GM12878 (cell line): ENCODE results near the gene CYP2S1.

Experiments used
- EZH2 ChIP-seq: IDR thresholded peaks from 2 replicates; pipeline ENCODE4 v1.6.1; 2012; ENCODE audit warnings: low read depth, mild to moderate bottlenecking, control low read depth, inconsistent platforms, low read length, borderline replicate concordance; ENCODE audit not compliant: control insufficient read depth
- FOXM1 ChIP-seq: IDR thresholded peaks from 2 replicates; pipeline ENCODE4 v1.6.1; 2012; ENCODE audit warnings: low read depth, mild to moderate bottlenecking, inconsistent platforms, low read length, moderate library complexity
- POLR2A ChIP-seq: IDR thresholded peaks from 2 replicates; pipeline ENCODE4 v1.6.1; 2011; ENCODE audit warnings: low read depth, mild to moderate bottlenecking, low read length
- SP1 ChIP-seq: IDR thresholded peaks from one replicate; pipeline ENCODE4 v1.6.1; 2011; ENCODE audit warnings: low read depth, low read length
- SRF ChIP-seq, 2 experiments: IDR thresholded peaks; 2 replicates each; pipeline ENCODE4 v1.6.1; 2011; ENCODE audit warnings: low read depth in 2 of 2, low read length in 2 of 2, mild to moderate bottlenecking in 1 of 2, moderate library complexity in 1 of 2
- ZNF24 ChIP-seq: fragments of 450-650 bp; IDR thresholded peaks from 2 replicates; pipeline ENCODE4 v1.6.1; 2017; ENCODE audit warnings: antibody characterized with exemption, mild to moderate bottlenecking
- ZNF274 ChIP-seq: IDR thresholded peaks from one replicate; pipeline ENCODE4 v1.8.0; 2011; ENCODE audit not compliant: insufficient read length, insufficient read depth
- TF ChIP-seq, protein P1 (sequence below), 3 experiments: IDR thresholded peaks in 2 of 3; conservative IDR thresholded peaks in 1 of 3; 2 replicates each; pipeline ENCODE4 v1.5.1; 2011; ENCODE audit warnings: low read depth in 3 of 3, low read length in 3 of 3, mild to moderate bottlenecking in 3 of 3, control low read depth in 2 of 3, moderate library complexity in 2 of 3, inconsistent platforms in 1 of 3, mixed read lengths in 1 of 3; ENCODE audit not compliant: control insufficient read depth in 2 of 3, insufficient read depth in 1 of 3; ENCODE audit errors: extremely low read depth in 1 of 3

DNA sequence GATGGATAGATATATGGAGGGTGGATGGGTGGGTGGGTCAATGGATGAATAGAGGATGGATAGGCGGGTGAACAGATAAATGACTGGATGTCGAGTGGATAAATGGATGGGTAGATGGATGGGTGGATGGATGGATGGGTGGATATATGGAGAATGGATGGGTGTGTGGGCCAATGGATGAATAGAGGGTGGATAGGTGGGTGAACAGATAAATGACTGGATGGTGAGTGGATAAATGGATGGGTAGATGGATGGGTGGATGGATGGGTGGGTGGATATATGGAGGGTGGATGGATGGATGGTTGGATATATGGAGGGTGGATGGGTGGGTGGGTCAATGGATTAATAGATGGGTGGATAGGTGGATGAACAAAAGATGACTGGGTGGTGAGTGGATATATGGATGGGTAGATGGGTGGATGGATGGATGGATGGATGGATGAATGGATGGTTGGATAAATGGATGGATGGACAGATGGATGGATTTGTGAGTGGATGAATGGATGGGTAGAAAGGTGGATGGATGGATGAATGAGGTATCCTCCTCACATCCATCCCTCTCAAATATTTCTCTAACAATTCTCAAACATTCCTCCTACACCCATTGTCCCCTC lies 47.0 kb downstream of the CYP2S1 start:
- no peak for TF ChIP-seq EZH2
- TF ChIP-seq, protein P1, sequence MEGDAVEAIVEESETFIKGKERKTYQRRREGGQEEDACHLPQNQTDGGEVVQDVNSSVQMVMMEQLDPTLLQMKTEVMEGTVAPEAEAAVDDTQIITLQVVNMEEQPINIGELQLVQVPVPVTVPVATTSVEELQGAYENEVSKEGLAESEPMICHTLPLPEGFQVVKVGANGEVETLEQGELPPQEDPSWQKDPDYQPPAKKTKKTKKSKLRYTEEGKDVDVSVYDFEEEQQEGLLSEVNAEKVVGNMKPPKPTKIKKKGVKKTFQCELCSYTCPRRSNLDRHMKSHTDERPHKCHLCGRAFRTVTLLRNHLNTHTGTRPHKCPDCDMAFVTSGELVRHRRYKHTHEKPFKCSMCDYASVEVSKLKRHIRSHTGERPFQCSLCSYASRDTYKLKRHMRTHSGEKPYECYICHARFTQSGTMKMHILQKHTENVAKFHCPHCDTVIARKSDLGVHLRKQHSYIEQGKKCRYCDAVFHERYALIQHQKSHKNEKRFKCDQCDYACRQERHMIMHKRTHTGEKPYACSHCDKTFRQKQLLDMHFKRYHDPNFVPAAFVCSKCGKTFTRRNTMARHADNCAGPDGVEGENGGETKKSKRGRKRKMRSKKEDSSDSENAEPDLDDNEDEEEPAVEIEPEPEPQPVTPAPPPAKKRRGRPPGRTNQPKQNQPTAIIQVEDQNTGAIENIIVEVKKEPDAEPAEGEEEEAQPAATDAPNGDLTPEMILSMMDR (IDR thresholded peaks at IDR 0.05 in 2 of 3, conservative IDR thresholded peaks at IDR 0.05 in 1 of 3; ENCODE audit: control insufficient read depth in 2 of 3, extremely low read depth in 1 of 3, insufficient read depth in 1 of 3, low read depth in 3 of 3, low read length in 3 of 3), result no peak
- no peak for TF ChIP-seq FOXM1
- TF ChIP-seq POLR2A, result no peak
- no peak for TF ChIP-seq ZNF274
- no peak for TF ChIP-seq SP1
- TF ChIP-seq ZNF24, result no peak
- no peak for TF ChIP-seq SRF (IDR thresholded peaks at IDR 0.05; ENCODE audit: low read depth in 2 of 2, low read length in 2 of 2)
